MCF 10A (cell line): ENCODE results near the gene ANGEL2. TPM values are rescaled to one million over a fixed set of nuclear protein-coding genes. Genes with fewer than 3 reads are reported as not detected.

Experiments
- BruUV-seq: library from RNA; stranded (reverse); fragments of 400-500 nt; replicated peaks from 2 replicates; lab custom pipeline; 2021; lab: Mats Ljungman, UMichigan
- CTCF ChIA-PET: fragments of 300-600 bp; sonication (Branson Sonifier 250); formaldehyde crosslinking; extraction: SDS; loops from one replicate; lab custom pipeline; 2021; ENCODE audit warnings: antibody characterized with exemption, inconsistent platforms; lab: Yijun Ruan, JAX
- POLR2A ChIA-PET: fragments of 300-600, 350-650 bp; sonication (Branson Sonifier 250); formaldehyde crosslinking; extraction: SDS; loops from one replicate; lab custom pipeline; 2020; ENCODE audit warnings: antibody characterized with exemption, inconsistent platforms; lab: Yijun Ruan, JAX
- DNase-seq: peaks from one replicate; pipeline ENCODE4 v3.0.0-alpha.2; 2018; ENCODE audit not compliant: unreplicated experiment
- H3K27ac Mint-ChIP-seq: one replicate; pipeline ENCODE4 v1.8.0; 2022; ENCODE audit warnings: mild to moderate bottlenecking, low read depth, mixed read lengths; ENCODE audit not compliant: unreplicated experiment
- H3K27me3 Mint-ChIP-seq: one replicate; pipeline ENCODE4 v1.8.0; 2022; ENCODE audit warnings: mixed read lengths; ENCODE audit not compliant: insufficient read depth, unreplicated experiment
- H3K36me3 Mint-ChIP-seq: one replicate; pipeline ENCODE4 v1.8.0; 2022; ENCODE audit warnings: mild to moderate bottlenecking, moderate library complexity, mixed read lengths; ENCODE audit not compliant: insufficient read depth, unreplicated experiment
- H3K4me1 Mint-ChIP-seq: one replicate; pipeline ENCODE4 v1.8.0; 2022; ENCODE audit warnings: mixed read lengths; ENCODE audit not compliant: insufficient read depth, unreplicated experiment
- H3K4me3 Mint-ChIP-seq: one replicate; pipeline ENCODE4 v1.8.0; 2022; ENCODE audit warnings: mild to moderate bottlenecking, moderate library complexity, mixed read lengths; ENCODE audit not compliant: unreplicated experiment
- H3K9me3 Mint-ChIP-seq: one replicate; pipeline ENCODE4 v1.8.0; 2022; ENCODE audit warnings: mixed read lengths; ENCODE audit not compliant: unreplicated experiment
- CTCF ChIP-seq: fragments of 200-600 bp; IDR thresholded peaks from one replicate; pipeline ENCODE4 v1.8.0; 2022; ENCODE audit warnings: antibody characterized with exemption, mild to moderate bottlenecking; ENCODE audit not compliant: unreplicated experiment
- intact Hi-C: fragments of 100-400 bp; cut with micrococcal nuclease; formaldehyde crosslinking; loops from 2 replicates; pipeline ENCODE4 v1.14.1; 2022
- total RNA-seq: library from RNA; stranded (reverse); gene quantifications from 2 replicates; pipeline ENCODE4 v1.2.3, GENCODE V29; 2022

ANGEL2 gene
- total RNA-seq, 1 experiment from 2014 or later: 89.7 TPM

- no peaks in the 10 kb centered on the region for H3K4me1 Mint-ChIP-seq
- no peaks in the 10 kb centered on the region for H3K36me3 Mint-ChIP-seq
- CTCF ChIA-PET: interaction anchor here (1.0 kb wide), 1 partner anchor 32 kb away, joined by 5 read pairs; no protein-coding TSS in a partner anchor
- H3K27me3 Mint-ChIP-seq: peaks cover 54% of the 10 kb centered on the region
- no peak overlapping the region for H3K27ac Mint-ChIP-seq
- TF ChIP-seq CTCF: no peak
- peaks cover 6% of the 10 kb centered on the region for H3K9me3 Mint-ChIP-seq
- BruUV-seq: no TSS peak
- DNase-seq: no peak
- POLR2A ChIA-PET: no interaction called here
- intact Hi-C loops: no loop called here
- H3K4me3 Mint-ChIP-seq: no peak overlapping the region
Measured at GRCh38 chr1:212962509-212962908, 53.2 kb downstream of the ANGEL2 start.

- Mint-ChIP-seq H3K4me3 (no peak overlapping the region), H3K9me3 (peaks cover 6% of the 10 kb centered on the region), H3K4me1 (no peaks in the 10 kb centered on the region), H3K27ac (no peak overlapping the region), H3K27me3 (peaks cover 48% of the 10 kb centered on the region), H3K36me3 (no peaks in the 10 kb centered on the region)
- DNase-seq: no peak
- no peak for TF ChIP-seq CTCF
- BruUV-seq: no TSS peak
- intact Hi-C loops: no loop called here
- POLR2A ChIA-PET: no interaction called here
- CTCF ChIA-PET: no interaction called here
Measured at GRCh38 chr1:212960932-212961331, 54.7 kb downstream of the ANGEL2 start.

- ChIA-PET POLR2A (interaction anchor here (0.6 kb wide), 1 partner anchor 67 kb away, joined by 3 read pairs; no protein-coding TSS in a partner anchor), CTCF (interaction anchor here (0.6 to 1.0 kb wide), 3 partner anchors 20 to 38 kb away, joined by 3 to 4 read pairs (median 4); no protein-coding TSS in a partner anchor)
- Mint-ChIP-seq H3K27me3 (peaks cover 49% of the 10 kb centered on the region), H3K36me3 (no peaks in the 10 kb centered on the region), H3K9me3 (peaks cover 6% of the 10 kb centered on the region), H3K27ac (no peak overlapping the region), H3K4me1 (no peaks in the 10 kb centered on the region), H3K4me3 (no peak overlapping the region)
- intact Hi-C loops: no loop called here
- no peak for TF ChIP-seq CTCF
- DNase-seq: no peak
- no TSS peak for BruUV-seq
Measured at GRCh38 chr1:212959266-212960220, 56.1 kb downstream of the ANGEL2 start.

GRCh38 chr1:212958175-212958574, 57.5 kb downstream of the ANGEL2 start:
- Mint-ChIP-seq H3K27me3 (peaks cover 38% of the 10 kb centered on the region), H3K9me3 (peaks cover 6% of the 10 kb centered on the region), H3K4me3 (no peak overlapping the region), H3K4me1 (no peaks in the 10 kb centered on the region), H3K36me3 (no peaks in the 10 kb centered on the region), H3K27ac (no peak overlapping the region)
- ChIA-PET CTCF (interaction anchor here (0.8 to 1.9 kb wide), 5 partner anchors 7 to 37 kb away, joined by 3 to 7 read pairs (median 4); no protein-coding TSS in a partner anchor), POLR2A (no interaction called here)
- TF ChIP-seq CTCF: no peak
- no peak for DNase-seq
- intact Hi-C loops: no loop called here
- no TSS peak for BruUV-seq
